GM12878 (cell line): Measurements from ENCODE around the gene SENP6. TPM values are rescaled to one million over a fixed set of nuclear protein-coding genes. Genes with fewer than 3 reads are reported as not detected.
A peak's percentile ranks its signal among the peaks of the same experiment; 100 is the strongest.

Experiments
- ATAC-seq: fragments of 200-7000 bp; cut with Tn5 transposase; 3 replicates; pipeline ENCODE4 v1.9.1; 2020; ENCODE audit warnings: mild to moderate bottlenecking, moderate library complexity
- BruUV-seq: library from RNA; stranded (reverse); fragments of 400-500 nt; replicated peaks from 2 replicates; lab custom pipeline; 2021; lab: Mats Ljungman, UMichigan
- CTCF ChIA-PET: fragments of 300-600 bp; sonication (Branson Sonifier 250); formaldehyde crosslinking; extraction: SDS; loops from one replicate; lab custom pipeline; 2021; ENCODE audit warnings: inconsistent platforms; lab: Yijun Ruan, JAX
- POLR2A ChIA-PET: fragments of 350-600 bp; formaldehyde crosslinking; extraction: SDS; loops from one replicate; lab custom pipeline; 2021; ENCODE audit warnings: inconsistent platforms; lab: Charles Lee
- RAD21 ChIA-PET: fragments of 300-600 bp; sonication (Branson Sonifier 250); formaldehyde crosslinking; loops from one replicate; lab custom pipeline; 2023; ENCODE audit warnings: antibody characterized with exemption; ENCODE audit not compliant: unreplicated experiment; lab: Charles Lee
- SMC1A ChIA-PET: fragments of 300-600 bp; sonication (Branson Sonifier 250); formaldehyde crosslinking; loops from one replicate; lab custom pipeline; 2023; ENCODE audit not compliant: unreplicated experiment, uncharacterized antibody; lab: Charles Lee
- DNase-seq: peaks from one replicate; pipeline ENCODE4 v3.0.0-alpha.2; 2011; ENCODE audit warnings: low read depth, low spot score
- FAIRE-seq: peaks from 3 replicates; lab custom pipeline; 2011; peaks lifted over from hg19 to GRCh38; lab: Jason Lieb, UNC
- H2AFZ ChIP-seq: 2 replicates; pipeline ENCODE4 v1.6.0; 2011; ENCODE audit warnings: low read depth, low read length, control low read depth; ENCODE audit not compliant: control insufficient read depth
- H3K27ac ChIP-seq: 2 replicates; pipeline ENCODE4 v1.5.1; 2011; ENCODE audit warnings: control low read depth; ENCODE audit not compliant: control insufficient read depth, insufficient read depth
- H3K27me3 ChIP-seq, 2 experiments: replicated peaks in 1 of 2; 2 replicates each; pipeline versions ENCODE4 v1.6.0 to v1.6.1; 2011; ENCODE audit warnings: low read length in 1 of 2; ENCODE audit not compliant: control insufficient read depth in 2 of 2, insufficient read depth in 2 of 2
- H3K36me3 ChIP-seq, 2 experiments: 2 replicates each; pipeline ENCODE4 v1.5.1; 2011; ENCODE audit warnings: low read length in 1 of 2; ENCODE audit not compliant: control insufficient read depth in 2 of 2, insufficient read depth in 2 of 2
- H3K4me1 ChIP-seq: 2 replicates; pipeline ENCODE4 v1.6.1; 2011; ENCODE audit warnings: mild to moderate bottlenecking, low read length, moderate library complexity, mixed read lengths; ENCODE audit not compliant: control insufficient read depth, insufficient read depth
- H3K4me2 ChIP-seq: 2 replicates; pipeline ENCODE4 v1.6.0; 2011; ENCODE audit warnings: control low read depth; ENCODE audit not compliant: control insufficient read depth, insufficient read depth
- H3K4me3 ChIP-seq: fragments of 200-600 bp; sonication (generic); 2 replicates; pipeline ENCODE4 v1.5.1; 2016
- H3K79me2 ChIP-seq: 2 replicates; pipeline ENCODE4 v1.6.0; 2011; ENCODE audit warnings: low read length; ENCODE audit not compliant: control insufficient read depth, insufficient read depth
- H3K9ac ChIP-seq: 2 replicates; pipeline ENCODE4 v1.8.0; 2011; ENCODE audit warnings: low read length, control low read depth, mixed read lengths; ENCODE audit not compliant: control insufficient read depth, insufficient read depth
- H3K9me3 ChIP-seq: replicated peaks from 3 replicates; pipeline ENCODE4 v1.5.1; 2011; ENCODE audit warnings: mild to moderate bottlenecking, low read length; ENCODE audit not compliant: control insufficient read depth, insufficient read depth
- H4K20me1 ChIP-seq: 2 replicates; pipeline ENCODE4 v1.6.0; 2011; ENCODE audit not compliant: control insufficient read depth, insufficient read depth
- DPF2 ChIP-seq: fragments of 450-650 bp; IDR thresholded peaks from 2 replicates; pipeline ENCODE4 v1.6.1; 2017; ENCODE audit warnings: mild to moderate bottlenecking
- EP300 ChIP-seq, 2 experiments: fragments of 150-350 bp in 1 of 2; IDR thresholded peaks; 2 replicates each; pipeline ENCODE4 v1.6.1; 2011 to 2012; ENCODE audit warnings: low read depth in 2 of 2, low read length in 2 of 2, borderline replicate concordance in 1 of 2, improper control_type of control experiment in 1 of 2, inconsistent platforms in 1 of 2; ENCODE audit not compliant: control insufficient read depth in 1 of 2
- IKZF1 ChIP-seq: fragments of 450-650 bp; conservative IDR thresholded peaks from 2 replicates; pipeline ENCODE4 v1.6.1; 2017; ENCODE audit warnings: antibody characterized with exemption, mild to moderate bottlenecking
- JUNB ChIP-seq: IDR thresholded peaks from 2 replicates; pipeline ENCODE4 v1.6.1; 2016; ENCODE audit warnings: antibody characterized with exemption, mild to moderate bottlenecking
- KLF5 ChIP-seq: fragments of 450-650 bp; IDR thresholded peaks from 2 replicates; pipeline ENCODE4 v1.6.1; 2014; ENCODE audit warnings: mild to moderate bottlenecking; ENCODE audit not compliant: partially characterized antibody
- MEF2A ChIP-seq: IDR thresholded peaks from 2 replicates; pipeline ENCODE4 v1.6.1; 2011; ENCODE audit warnings: low read depth, mild to moderate bottlenecking, low read length, moderate library complexity; ENCODE audit not compliant: insufficient read depth
- MEF2B ChIP-seq: fragments of 450-650 bp; IDR thresholded peaks from 2 replicates; pipeline ENCODE4 v1.6.1; 2018; ENCODE audit warnings: mild to moderate bottlenecking, moderate library complexity; ENCODE audit not compliant: partially characterized antibody, poor library complexity, severe bottlenecking
- MTA2 ChIP-seq: fragments of 450-650 bp; IDR thresholded peaks from 2 replicates; pipeline ENCODE4 v1.6.1; 2016; ENCODE audit warnings: low read depth, mild to moderate bottlenecking, moderate library complexity
- MYB ChIP-seq: fragments of 150-350 bp; IDR thresholded peaks from 2 replicates; pipeline ENCODE4 v1.6.1; 2014; ENCODE audit warnings: mild to moderate bottlenecking, low read depth, low read length, borderline replicate concordance
- NBN ChIP-seq: fragments of 450-650 bp; IDR thresholded peaks from 2 replicates; pipeline ENCODE4 v1.6.1; 2016
- PAX8 ChIP-seq: fragments of 450-650 bp; IDR thresholded peaks from 2 replicates; pipeline ENCODE4 v1.6.1; 2017; ENCODE audit warnings: mild to moderate bottlenecking, moderate library complexity
- SMARCA5 ChIP-seq: fragments of 450-650 bp; IDR thresholded peaks from 2 replicates; pipeline ENCODE4 v1.6.1; 2017; ENCODE audit warnings: mild to moderate bottlenecking
- STAT1 ChIP-seq: fragments of 450-650 bp; conservative IDR thresholded peaks from 2 replicates; pipeline ENCODE4 v1.6.1; 2014; ENCODE audit warnings: antibody characterized with exemption, mild to moderate bottlenecking
- TCF12 ChIP-seq: IDR thresholded peaks from 2 replicates; pipeline ENCODE4 v1.6.1; 2011; ENCODE audit warnings: low read depth, mild to moderate bottlenecking, low read length
- YY1 ChIP-seq: IDR thresholded peaks from 2 replicates; pipeline ENCODE4 v1.6.1; 2011; ENCODE audit warnings: low read depth, mild to moderate bottlenecking, low read length
- WGBS: methylation state at CpG from one replicate; pipeline ENCODE4 v1.1.6; 2016; ENCODE audit warnings: low lambda C conversion rate; ENCODE audit not compliant: insufficient replicate concordance, insufficient coverage; ENCODE audit errors: missing lambda C conversion rate; 5-methylcytosine and 5-hydroxymethylcytosine counted together
- in situ Hi-C: fragments of 300-500 bp; cut with MboI; formaldehyde crosslinking; loops from 9 replicates; pipeline ENCODE4 v1.14.3; 2018; ENCODE audit warnings: mixed read lengths
- intact Hi-C: fragments of 100-400 bp; cut with micrococcal nuclease; formaldehyde crosslinking; loops from one replicate; pipeline ENCODE4 v1.14.2; 2022; ENCODE audit not compliant: unreplicated experiment
- polyA plus RNA-seq, 11 experiments: library from polyadenylated mRNA; depleted of rRNA in 4 of 11; unstranded in 6 of 11; stranded (reverse) in 5 of 11; fragments of >200 nt; fragmentation: Nextera tagmentation in 4 of 11; fragmentation: Illumina TruSeq in 1 of 11; extraction: Ambion mirVana in 4 of 11; extraction: Trizol in 1 of 11; gene quantifications; 1 replicate in 1 of 11; 2 replicates in 10 of 11; pipeline versions ENCODE4 v1.2.1 to v1.2.3, GENCODE V29; 2011 to 2016; ENCODE audit warnings: inconsistent platforms in 2 of 11, missing spikeins in 2 of 11, low read depth in 1 of 11
- total RNA-seq, 4 experiments: library from RNA; depleted of rRNA in 3 of 4; stranded (reverse); fragments of >200 nt in 3 of 4; fragmentation: Illumina TruSeq in 1 of 4; extraction: Trizol in 1 of 4; gene quantifications; 2 replicates each; pipeline versions ENCODE4 v1.2.1 to v1.2.3, GENCODE V29; 2013 to 2021
- TF ChIP-seq, protein P1 (sequence below): IDR thresholded peaks from 2 replicates; pipeline ENCODE4 v1.6.1; 2012; ENCODE audit warnings: low read length, inconsistent platforms
- TF ChIP-seq, protein P2 (sequence below): fragments of 450-650 bp; IDR thresholded peaks from 2 replicates; pipeline ENCODE4 v1.6.1; 2017; ENCODE audit warnings: low read depth, mild to moderate bottlenecking, moderate library complexity
- TF ChIP-seq, protein P3 (sequence below): fragments of 450-650 bp; IDR thresholded peaks from 2 replicates; pipeline ENCODE4 v1.6.1; 2017; ENCODE audit warnings: mild to moderate bottlenecking, moderate library complexity

The SENP6 gene
- total and polyA plus RNA-seq, 10 of the 15 experiments (the other 5 are each of a cell fraction or from before 2014, with no cell fraction given) = 10.7 to 70.0 (median 42.3) TPM

DNA sequence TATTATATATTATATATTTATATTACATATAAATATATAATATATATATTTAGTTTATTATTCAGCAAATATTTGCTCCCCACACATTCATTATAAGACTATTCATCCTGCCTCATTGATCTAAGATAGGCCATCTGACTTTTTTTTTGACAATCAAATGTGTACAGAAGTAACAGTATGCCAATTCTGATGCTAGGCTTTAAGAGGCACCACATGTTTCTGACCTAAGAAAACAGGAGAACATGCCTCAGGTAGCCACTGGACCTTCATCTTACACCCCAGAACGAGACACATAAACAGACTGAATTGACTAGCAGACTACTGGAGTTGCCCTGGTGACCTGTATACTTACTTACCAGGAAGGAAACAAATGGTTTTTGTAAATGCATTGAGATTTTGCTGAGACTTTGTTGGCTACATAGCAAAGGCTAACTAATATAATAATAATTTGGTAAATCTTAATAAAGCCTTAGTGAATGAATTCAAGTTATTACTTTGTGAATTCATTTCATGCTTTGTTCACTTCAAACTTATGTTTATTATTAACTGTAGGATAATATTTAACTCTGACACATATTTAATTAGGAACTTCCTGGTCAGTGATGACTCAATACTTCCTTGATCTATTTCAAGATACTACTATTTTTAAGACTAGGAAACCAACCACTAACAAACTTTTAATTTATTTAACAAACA, 134.0 kb downstream of the SENP6 start:
- FAIRE-seq (peak; percentile 83), DNase-seq (peak; percentile 33), ATAC-seq (peak; percentile 95)
- H3K27ac ChIP-seq = no peak overlapping the region; the same call in 1 of the 2 replicates
- H3K9me3 ChIP-seq = no peaks in the 10 kb centered on the region
- H3K4me1 ChIP-seq = no peaks in the 10 kb centered on the region
- RAD21 ChIA-PET = no interaction called here
- POLR2A ChIA-PET = no interaction called here
- H3K9ac ChIP-seq = no peak overlapping the region
- intact Hi-C loops = no loop called here
- H3K36me3 ChIP-seq = no peaks in the 10 kb centered on the region
- no peaks in the 10 kb centered on the region for H3K79me2 ChIP-seq
- H2AFZ ChIP-seq = no peak overlapping the region; the same call in none of the 2 replicates
- in situ Hi-C loops = no loop called here
- CTCF ChIA-PET = no interaction called here
- no peak overlapping the region for H3K4me3 ChIP-seq
- WGBS = 28% methylated on average over 1 of the region's 1 CpG
- H3K4me2 ChIP-seq = peak overlapping the region; percentile 11
- no peaks in the 10 kb centered on the region for H4K20me1 ChIP-seq
- SMC1A ChIA-PET = no interaction called here
- no peaks in the 10 kb centered on the region for H3K27me3 ChIP-seq
- BruUV-seq = no TSS peak
- TF ChIP-seq IKZF1 = peak; percentile 40
- TF ChIP-seq, protein P1, sequence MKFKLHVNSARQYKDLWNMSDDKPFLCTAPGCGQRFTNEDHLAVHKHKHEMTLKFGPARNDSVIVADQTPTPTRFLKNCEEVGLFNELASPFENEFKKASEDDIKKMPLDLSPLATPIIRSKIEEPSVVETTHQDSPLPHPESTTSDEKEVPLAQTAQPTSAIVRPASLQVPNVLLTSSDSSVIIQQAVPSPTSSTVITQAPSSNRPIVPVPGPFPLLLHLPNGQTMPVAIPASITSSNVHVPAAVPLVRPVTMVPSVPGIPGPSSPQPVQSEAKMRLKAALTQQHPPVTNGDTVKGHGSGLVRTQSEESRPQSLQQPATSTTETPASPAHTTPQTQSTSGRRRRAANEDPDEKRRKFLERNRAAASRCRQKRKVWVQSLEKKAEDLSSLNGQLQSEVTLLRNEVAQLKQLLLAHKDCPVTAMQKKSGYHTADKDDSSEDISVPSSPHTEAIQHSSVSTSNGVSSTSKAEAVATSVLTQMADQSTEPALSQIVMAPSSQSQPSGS = 0 out of 2 replicates have a peak, but pooled peaks have one; percentile 18
- 0 out of 2 replicates have a peak, but pooled peaks have one; percentile 20 for TF ChIP-seq JUNB
- TF ChIP-seq SMARCA5 = no peak
- peak; percentile 97 for TF ChIP-seq MEF2B
- no peak for TF ChIP-seq NBN
- TF ChIP-seq MYB = no peak
- TF ChIP-seq, protein P2, sequence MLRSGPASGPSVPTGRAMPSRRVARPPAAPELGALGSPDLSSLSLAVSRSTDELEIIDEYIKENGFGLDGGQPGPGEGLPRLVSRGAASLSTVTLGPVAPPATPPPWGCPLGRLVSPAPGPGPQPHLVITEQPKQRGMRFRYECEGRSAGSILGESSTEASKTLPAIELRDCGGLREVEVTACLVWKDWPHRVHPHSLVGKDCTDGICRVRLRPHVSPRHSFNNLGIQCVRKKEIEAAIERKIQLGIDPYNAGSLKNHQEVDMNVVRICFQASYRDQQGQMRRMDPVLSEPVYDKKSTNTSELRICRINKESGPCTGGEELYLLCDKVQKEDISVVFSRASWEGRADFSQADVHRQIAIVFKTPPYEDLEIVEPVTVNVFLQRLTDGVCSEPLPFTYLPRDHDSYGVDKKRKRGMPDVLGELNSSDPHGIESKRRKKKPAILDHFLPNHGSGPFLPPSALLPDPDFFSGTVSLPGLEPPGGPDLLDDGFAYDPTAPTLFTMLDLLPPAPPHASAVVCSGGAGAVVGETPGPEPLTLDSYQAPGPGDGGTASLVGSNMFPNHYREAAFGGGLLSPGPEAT = peak; percentile 59; the same call in 1 of the 2 replicates
- TF ChIP-seq MTA2 = peak; percentile 96
- peak; percentile 78 for TF ChIP-seq MEF2A
- no peak for TF ChIP-seq STAT1
- TF ChIP-seq, protein P3, sequence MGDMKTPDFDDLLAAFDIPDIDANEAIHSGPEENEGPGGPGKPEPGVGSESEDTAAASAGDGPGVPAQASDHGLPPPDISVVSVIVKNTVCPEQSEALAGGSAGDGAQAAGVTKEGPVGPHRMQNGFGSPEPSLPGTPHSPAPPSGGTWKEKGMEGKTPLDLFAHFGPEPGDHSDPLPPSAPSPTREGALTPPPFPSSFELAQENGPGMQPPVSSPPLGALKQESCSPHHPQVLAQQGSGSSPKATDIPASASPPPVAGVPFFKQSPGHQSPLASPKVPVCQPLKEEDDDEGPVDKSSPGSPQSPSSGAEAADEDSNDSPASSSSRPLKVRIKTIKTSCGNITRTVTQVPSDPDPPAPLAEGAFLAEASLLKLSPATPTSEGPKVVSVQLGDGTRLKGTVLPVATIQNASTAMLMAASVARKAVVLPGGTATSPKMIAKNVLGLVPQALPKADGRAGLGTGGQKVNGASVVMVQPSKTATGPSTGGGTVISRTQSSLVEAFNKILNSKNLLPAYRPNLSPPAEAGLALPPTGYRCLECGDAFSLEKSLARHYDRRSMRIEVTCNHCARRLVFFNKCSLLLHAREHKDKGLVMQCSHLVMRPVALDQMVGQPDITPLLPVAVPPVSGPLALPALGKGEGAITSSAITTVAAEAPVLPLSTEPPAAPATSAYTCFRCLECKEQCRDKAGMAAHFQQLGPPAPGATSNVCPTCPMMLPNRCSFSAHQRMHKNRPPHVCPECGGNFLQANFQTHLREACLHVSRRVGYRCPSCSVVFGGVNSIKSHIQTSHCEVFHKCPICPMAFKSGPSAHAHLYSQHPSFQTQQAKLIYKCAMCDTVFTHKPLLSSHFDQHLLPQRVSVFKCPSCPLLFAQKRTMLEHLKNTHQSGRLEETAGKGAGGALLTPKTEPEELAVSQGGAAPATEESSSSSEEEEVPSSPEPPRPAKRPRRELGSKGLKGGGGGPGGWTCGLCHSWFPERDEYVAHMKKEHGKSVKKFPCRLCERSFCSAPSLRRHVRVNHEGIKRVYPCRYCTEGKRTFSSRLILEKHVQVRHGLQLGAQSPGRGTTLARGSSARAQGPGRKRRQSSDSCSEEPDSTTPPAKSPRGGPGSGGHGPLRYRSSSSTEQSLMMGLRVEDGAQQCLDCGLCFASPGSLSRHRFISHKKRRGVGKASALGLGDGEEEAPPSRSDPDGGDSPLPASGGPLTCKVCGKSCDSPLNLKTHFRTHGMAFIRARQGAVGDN = 0 out of 2 replicates have a peak, but pooled peaks have one; percentile 10
- TF ChIP-seq DPF2 = 0 out of 2 replicates have a peak, but pooled peaks have one; percentile 49
- TF ChIP-seq EP300 (IDR thresholded peaks at IDR 0.05; ENCODE audit: borderline replicate concordance in 1 of 2, control insufficient read depth in 1 of 2, low read depth in 2 of 2, low read length in 2 of 2) = peak in 1 of 2 experiments; percentile 6; a peak in 1 of 4 replicates
- no peak for TF ChIP-seq TCF12
- TF ChIP-seq KLF5 = no peak
- TF ChIP-seq PAX8 = no peak
- TF ChIP-seq YY1 = no peak
